ENCODE measurements around the gene GRK1. TPM values are rescaled to one million over a fixed set of nuclear protein-coding genes. Genes with fewer than 3 reads are reported as not detected.
A peak's percentile ranks its signal among the peaks of the same experiment; 100 is the strongest.
"Not testable (repeated sequence)": the region's sequence is repeated elsewhere in the genome, so short reads cannot be mapped to it uniquely, and the experiment has no call there.

The GRK1 gene
- total RNA-seq, 2 experiments from 2014 or later: not detected

DNA sequence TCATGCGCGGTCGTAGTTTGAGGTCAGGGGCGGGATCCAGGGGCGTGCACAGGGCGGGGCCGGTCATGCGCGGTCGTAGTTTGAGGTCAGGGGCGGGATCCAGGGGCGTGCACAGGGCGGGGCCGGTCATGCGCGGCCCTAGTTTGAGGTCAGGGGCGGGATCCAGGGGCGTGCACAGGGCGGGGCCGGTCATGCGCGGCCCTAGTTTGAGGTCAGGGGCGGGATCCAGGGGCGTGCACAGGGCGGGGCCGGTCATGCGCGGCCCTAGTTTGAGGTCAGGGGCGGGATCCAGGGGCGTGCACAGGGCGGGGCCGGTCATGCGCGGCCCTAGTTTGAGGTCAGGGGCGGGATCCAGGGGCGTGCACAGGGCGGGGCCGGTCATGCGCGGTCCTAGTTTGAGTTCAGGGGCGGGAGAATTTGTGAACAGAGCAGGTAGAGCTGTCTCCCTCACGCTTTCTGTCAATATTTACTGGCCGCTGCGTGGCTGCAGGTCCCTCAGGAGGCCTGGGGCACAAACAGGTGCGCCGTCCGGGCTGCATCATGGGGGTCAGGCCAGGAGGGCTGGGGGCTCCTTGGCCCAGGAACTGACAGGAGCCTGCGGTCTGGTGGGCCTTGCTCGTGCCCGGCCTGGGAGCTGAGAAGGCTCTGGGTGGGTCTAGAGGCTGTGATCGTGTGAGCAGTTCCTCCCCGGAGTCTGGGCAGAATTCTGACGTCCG, 59.2 kb downstream of the GRK1 start:
- Histone ChIP-seq H3K9me3 (ENCODE audit: control insufficient read depth in 1 of 2, insufficient read depth in 1 of 2, low read length in 2 of 2) (peaks cover 0 to 25% of the 10 kb centered on the region in 2 experiments), H3K27me3 (ENCODE audit: control insufficient read depth in 1 of 2, insufficient read depth in 2 of 2, low read length in 2 of 2) (peaks cover 7 to 11% of the 10 kb centered on the region in 2 experiments), H3K4me3 (ENCODE audit: low read length) (peak overlapping the region; percentile 65), H3K4me1 (ENCODE audit: insufficient read depth, low read length) (peaks cover 20% of the 10 kb centered on the region), H3K27ac (ENCODE audit: low read depth in 1 of 2, low read length in 2 of 2) (peak overlapping the region in 1 of 2 donors; percentile 64)
- H3K36me3 Mint-ChIP-seq (ENCODE audit: low read depth); CTCF ChIA-PET; POLR2A ChIA-PET; H3K36me3 ChIP-seq (ENCODE audit: insufficient read depth, low read length); H3K9me3 Mint-ChIP-seq; intact Hi-C loops (cut with DNase I, micrococcal nuclease): not testable (repeated sequence)
- Mint-ChIP-seq H3K4me3 (peak overlapping the region; percentile 71), H3K4me1 (ENCODE audit: low read depth) (peaks cover 23% of the 10 kb centered on the region), H3K27me3 (peaks cover 20% of the 10 kb centered on the region), H3K27ac (peak overlapping the region; percentile 61)
- ATAC-seq (ENCODE audit: poor library complexity) (peak; percentile 23), DNase-seq (peak in 11 of 14 experiments; percentile 11 to 70 (median 42))

- CTCF ChIA-PET: no interaction called here
- POLR2A ChIA-PET: no interaction called here
Measured at GRCh38 chr13:113726961-113727411, 60.0 kb downstream of the GRK1 start.

DNA sequence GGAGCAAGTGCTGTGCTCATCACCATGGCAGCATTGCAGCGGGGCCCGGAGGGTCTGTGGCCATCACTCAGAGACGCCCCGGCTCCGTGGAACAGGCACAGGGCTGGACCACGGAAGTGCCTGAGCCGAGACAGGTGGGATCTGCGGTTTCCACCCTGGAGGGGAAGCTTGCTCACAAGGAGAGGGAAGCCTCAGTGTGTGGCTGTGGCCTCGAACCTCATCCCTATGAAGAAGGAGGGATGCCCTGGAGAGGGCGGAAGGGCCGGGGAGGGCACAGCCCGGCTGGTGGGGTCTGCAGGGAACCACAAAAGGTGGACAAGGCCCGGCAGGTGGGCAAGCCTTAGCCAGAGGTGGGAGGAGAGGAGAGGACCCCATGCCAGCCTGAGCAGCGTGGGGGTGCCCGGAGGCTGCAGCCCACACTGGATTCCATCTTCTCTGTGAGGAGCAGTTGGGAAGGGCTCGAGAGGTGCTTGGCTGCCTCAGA, 61.6 kb downstream of the GRK1 start:
- H3K9me3 ChIP-seq (ENCODE audit: control insufficient read depth in 1 of 2, insufficient read depth in 1 of 2, low read length in 2 of 2): peaks cover 0 to 38% of the 10 kb centered on the region in 2 experiments
- Mint-ChIP-seq H3K36me3 (ENCODE audit: low read depth) (peaks cover 9% of the 10 kb centered on the region), H3K27ac (peak overlapping the region; percentile 59), H3K9me3 (no peaks in the 10 kb centered on the region), H3K4me3 (peak overlapping the region; percentile 38), H3K27me3 (peaks cover 20% of the 10 kb centered on the region), H3K4me1 (ENCODE audit: low read depth) (peaks cover 16% of the 10 kb centered on the region)
- POLR2A ChIA-PET: no interaction called here
- no peak for ATAC-seq (ENCODE audit: poor library complexity)
- H3K36me3 ChIP-seq (ENCODE audit: insufficient read depth, low read length): no peaks in the 10 kb centered on the region
- CTCF ChIA-PET: no interaction called here
- no peak for TF ChIP-seq CTCF (IDR thresholded peaks at IDR 0.05)
- H3K4me1 ChIP-seq (ENCODE audit: insufficient read depth, low read length): peaks cover 20% of the 10 kb centered on the region
- H3K27ac ChIP-seq (ENCODE audit: low read depth in 1 of 2, low read length in 2 of 2): no peak overlapping the region
- intact Hi-C loops (cut with DNase I, micrococcal nuclease): no loop called here
- peaks cover 7 to 11% of the 10 kb centered on the region in 2 experiments for H3K27me3 ChIP-seq (ENCODE audit: control insufficient read depth in 1 of 2, insufficient read depth in 2 of 2, low read length in 2 of 2)
- DNase-seq: no peak
- no peak overlapping the region for H3K4me3 ChIP-seq (ENCODE audit: low read length)

More at GRCh38 chr13:113726961-113727411, 60.0 kb downstream of the GRK1 start:
- no peaks in the 10 kb centered on the region for H3K36me3 ChIP-seq (ENCODE audit: insufficient read depth, low read length)
- peaks cover 9% of the 10 kb centered on the region for H3K36me3 Mint-ChIP-seq (ENCODE audit: low read depth)
- TF ChIP-seq CTCF (IDR thresholded peaks at IDR 0.05): no peak
- H3K27ac Mint-ChIP-seq: peak overlapping the region; percentile 61
- H3K27me3 Mint-ChIP-seq: peaks cover 20% of the 10 kb centered on the region
- DNase-seq (peak in 2 of 14 experiments; percentile 32 to 46), ATAC-seq (ENCODE audit: poor library complexity) (no peak)
- peak overlapping the region; percentile 65 for H3K4me3 ChIP-seq (ENCODE audit: low read length)
- H3K27ac ChIP-seq (ENCODE audit: low read depth in 1 of 2, low read length in 2 of 2): no peak overlapping the region
- peaks cover 0 to 25% of the 10 kb centered on the region in 2 experiments for H3K9me3 ChIP-seq (ENCODE audit: control insufficient read depth in 1 of 2, insufficient read depth in 1 of 2, low read length in 2 of 2)
- peaks cover 20% of the 10 kb centered on the region for H3K4me1 ChIP-seq (ENCODE audit: insufficient read depth, low read length)
- H3K4me1 Mint-ChIP-seq (ENCODE audit: low read depth): peaks cover 23% of the 10 kb centered on the region
- peaks cover 7 to 11% of the 10 kb centered on the region in 2 experiments for H3K27me3 ChIP-seq (ENCODE audit: control insufficient read depth in 1 of 2, insufficient read depth in 2 of 2, low read length in 2 of 2)
- H3K4me3 Mint-ChIP-seq: no peak overlapping the region
- no peaks in the 10 kb centered on the region for H3K9me3 Mint-ChIP-seq
- intact Hi-C loops (cut with DNase I, micrococcal nuclease): no loop called here
